ENCODE measurements around the gene RXRB. TPM values are rescaled to one million over a fixed set of nuclear protein-coding genes. Genes with fewer than 3 reads are reported as not detected.

The RXRB gene
- polyA plus RNA-seq, 1 donor (not counting 4 experiments of a cell fraction or from before 2014, with no cell fraction given), result 23.2 TPM

GRCh38 chr6:33144373-33144772 lies 56.1 kb downstream of the RXRB start:
- no peaks in the 10 kb centered on the region for H4K20me1 ChIP-seq (ENCODE audit: control insufficient read depth, extremely low read depth, insufficient read depth, low read length)
- dilution Hi-C loops (cut with MboI; ENCODE audit: extremely low pct_ligation_motif_present, low sequenced_read_pairs), result no loop called here
- H2AFZ ChIP-seq (ENCODE audit: control insufficient read depth, low read length), result no peak overlapping the region
- peak; percentile 32 for FAIRE-seq
- no peaks in the 10 kb centered on the region for H3K27me3 ChIP-seq (ENCODE audit: control insufficient read depth, extremely low read depth, insufficient read depth, low read length)
- no peak for DNase-seq (ENCODE audit: low read depth, low spot score)
- H3K36me3 ChIP-seq (ENCODE audit: control insufficient read depth in 2 of 2, extremely low read depth in 1 of 2, insufficient read depth in 2 of 2, low read length in 2 of 2), result no peaks in the 10 kb centered on the region
- no peaks in the 10 kb centered on the region for H3K9me1 ChIP-seq (ENCODE audit: control insufficient read depth, extremely low read depth, insufficient read depth, low read length)
- no peak overlapping the region for H3K4me3 ChIP-seq (ENCODE audit: control insufficient read depth in 2 of 3, extremely low read depth in 1 of 3, insufficient read depth in 2 of 3, low read depth in 1 of 3, low read length in 3 of 3)
- H3K27ac ChIP-seq (ENCODE audit: control insufficient read depth, insufficient read depth, low read length), result no peak overlapping the region
- no peaks in the 10 kb centered on the region for H3K9me3 ChIP-seq (ENCODE audit: control insufficient read depth, low read depth, low read length)
- no peak overlapping the region for H3K9ac ChIP-seq (ENCODE audit: control insufficient read depth, extremely low read depth, insufficient read depth, low read length)
- H3K4me1 ChIP-seq (ENCODE audit: control insufficient read depth, extremely low read depth, insufficient read depth, low read length), result no peaks in the 10 kb centered on the region
- H3K4me2 ChIP-seq (ENCODE audit: control insufficient read depth, extremely low read depth, insufficient read depth, low read depth, low read length), result no peak overlapping the region
- H3K79me2 ChIP-seq (ENCODE audit: control insufficient read depth, insufficient read depth, low read length), result no peaks in the 10 kb centered on the region
- TF ChIP-seq EZH2 (IDR thresholded peaks at IDR 0.05; ENCODE audit: low read length) (no peak), CTCF (optimal IDR thresholded peaks at IDR 0.05 in 1 of 3, IDR thresholded peaks at IDR 0.05 in 1 of 3, conservative IDR thresholded peaks at IDR 0.05 in 1 of 3; ENCODE audit: extremely low read depth in 1 of 3, insufficient read depth in 2 of 3, low read length in 3 of 3) (peak in 2 of 3 experiments; percentile 5 to 38)

Small RNA genes within 50 kb of the gene (small RNA-seq; reads per million reads assigned to genes)
- gene MIR219A1 (ENCODE audit: insufficient read length in 3 of 3, low read depth in 3 of 3, low replicate concordance in 1 of 3) (0.07 to 2.3 (median 2.0) reads per million in 3 experiments), gene RNY4P10 (ENCODE audit: insufficient read length in 3 of 3, low read depth in 3 of 3, low replicate concordance in 1 of 3) (0 reads per million in 3 experiments)

Other genes with a start within 250 kb of the RXRB start
- 1.9 to 4.5 TPM (median 2.6 TPM) in 3 replicates for gene HLA-DMA, start 247.6 kb downstream of the RXRB start, polyA plus RNA-seq
- gene BRD2, start 232.1 kb downstream of the RXRB start, polyA plus RNA-seq, result 82.9 to 171 TPM (median 121 TPM) in 3 replicates
- 0.01 TPM in 1 of 3 replicates, not detected in the others for gene HLA-DOA, start 191.1 kb downstream of the RXRB start, polyA plus RNA-seq
- gene HLA-DPA1, start 127.0 kb downstream of the RXRB start, polyA plus RNA-seq, result 0.09 to 0.61 TPM in 2 of 3 replicates, not detected in the other
- 0.13 to 0.26 TPM in 2 of 3 replicates, not detected in the other for gene HLA-DPB1, start 124.7 kb downstream of the RXRB start, polyA plus RNA-seq
- gene COL11A2, start 8.2 kb downstream of the RXRB start, polyA plus RNA-seq, result 0.06 to 0.18 TPM (median 0.08 TPM) in 3 replicates
- 47.6 to 68.6 TPM (median 54.0 TPM) in 3 replicates for gene SLC39A7, start 202 bp upstream of the RXRB start, polyA plus RNA-seq
- 18.6 to 22.1 TPM (median 20.7 TPM) in 3 replicates for gene HSD17B8, start 4.0 kb upstream of the RXRB start, polyA plus RNA-seq
- gene RING1, start 7.8 kb upstream of the RXRB start, polyA plus RNA-seq, result 20.3 to 28.3 TPM (median 23.0 TPM) in 3 replicates
- 36.2 to 48.7 TPM (median 40.6 TPM) in 3 replicates for gene VPS52, start 71.2 kb upstream of the RXRB start, polyA plus RNA-seq
- 5,669 to 7,560 TPM (median 6,374 TPM) in 3 replicates for gene RPS18, start 71.4 kb upstream of the RXRB start, polyA plus RNA-seq
- gene B3GALT4, start 76.5 kb upstream of the RXRB start, polyA plus RNA-seq, result 0.31 to 0.61 TPM (median 0.49 TPM) in 3 replicates
- 43.0 to 49.3 TPM (median 45.0 TPM) in 3 replicates for gene WDR46, start 88.6 kb upstream of the RXRB start, polyA plus RNA-seq
- gene PFDN6, start 88.9 kb upstream of the RXRB start, polyA plus RNA-seq, result 68.3 to 106 TPM (median 68.5 TPM) in 3 replicates
- gene RGL2, start 98.3 kb upstream of the RXRB start, polyA plus RNA-seq, result 33.6 to 57.3 TPM (median 35.8 TPM) in 3 replicates
- 22.2 to 82.4 TPM (median 25.0 TPM) in 3 replicates for gene TAPBP, start 113.4 kb upstream of the RXRB start, polyA plus RNA-seq
- 6.0 to 11.4 TPM (median 6.5 TPM) in 3 replicates for gene ZBTB22, start 117.1 kb upstream of the RXRB start, polyA plus RNA-seq
- gene DAXX, start 122.3 kb upstream of the RXRB start, polyA plus RNA-seq, result 16.3 to 42.8 TPM (median 23.1 TPM) in 3 replicates
- gene KIFC1, start 191.2 kb upstream of the RXRB start, polyA plus RNA-seq, result 5.7 to 20.0 TPM (median 17.3 TPM) in 3 replicates
- 15.2 to 17.1 TPM (median 15.8 TPM) in 3 replicates for gene PHF1, start 210.3 kb upstream of the RXRB start, polyA plus RNA-seq
- 119 to 246 TPM (median 178 TPM) in 3 replicates for gene CUTA, start 217.4 kb upstream of the RXRB start, polyA plus RNA-seq
- gene SYNGAP1, start 219.4 kb upstream of the RXRB start, polyA plus RNA-seq, result 2.1 to 2.9 TPM (median 2.8 TPM) in 3 replicates

All from keratinocyte (primary cell).